Nephron progenitor cell (in vitro differentiated cells): ENCODE data around the gene FAM76A.
"Not testable (repeated sequence)": the region's sequence is repeated elsewhere in the genome, so short reads cannot be mapped to it uniquely, and the experiment has no call there.

Experiments
- DNase-seq: peaks from one replicate; pipeline ENCODE4 v3.0.0; 2021
- H3K27ac Mint-ChIP-seq: 2 replicates; pipeline ENCODE4 v1.8.0; 2021; ENCODE audit warnings: mild to moderate bottlenecking, moderate library complexity, mixed read lengths
- H3K27me3 Mint-ChIP-seq: 2 replicates; pipeline ENCODE4 v1.8.0; 2021; ENCODE audit warnings: mild to moderate bottlenecking, low read depth, mixed read lengths; ENCODE audit not compliant: poor library complexity
- H3K36me3 Mint-ChIP-seq: 2 replicates; pipeline ENCODE4 v1.8.0; 2021; ENCODE audit warnings: low read depth, mixed read lengths
- H3K4me1 Mint-ChIP-seq: 2 replicates; pipeline ENCODE4 v1.8.0; 2021; ENCODE audit warnings: mixed read lengths
- H3K4me3 Mint-ChIP-seq: 2 replicates; pipeline ENCODE4 v1.8.0; 2021; ENCODE audit warnings: mild to moderate bottlenecking, moderate library complexity, mixed read lengths
- H3K9me3 Mint-ChIP-seq: 2 replicates; pipeline ENCODE4 v1.8.0; 2021; ENCODE audit warnings: mild to moderate bottlenecking, moderate library complexity, mixed read lengths
- TF ChIP-seq, protein P1 (sequence below): fragments of 200-600 bp; sonication (generic); IDR thresholded peaks from 2 replicates; pipeline ENCODE4 v1.5.0; 2021; ENCODE audit warnings: antibody characterized with exemption

The FAM76A gene

DNA sequence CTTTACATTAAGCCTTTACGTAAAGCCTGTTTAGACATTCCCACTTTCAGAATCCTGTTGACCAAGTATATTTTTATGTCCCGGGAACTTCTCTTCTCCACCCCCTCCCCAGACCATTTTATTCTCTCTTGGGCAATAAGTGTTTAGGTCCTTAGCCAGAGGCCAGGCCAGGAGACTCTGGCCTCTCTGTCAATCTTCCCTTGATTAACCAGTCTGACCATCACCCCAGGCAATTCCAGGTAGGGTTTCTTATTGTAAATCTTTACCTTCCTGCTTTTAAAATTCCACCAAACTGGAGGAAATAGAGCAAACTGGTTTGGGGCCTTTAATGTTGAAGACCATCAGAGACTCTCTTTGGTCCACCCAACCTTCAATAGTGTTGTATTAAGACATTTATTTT is 41.6 kb upstream of the FAM76A start:
- Mint-ChIP-seq H3K36me3 (peaks cover 7% of the 10 kb centered on the region), H3K4me3 (no peak overlapping the region), H3K4me1 (peaks cover 19% of the 10 kb centered on the region), H3K27me3 (no peaks in the 10 kb centered on the region), H3K27ac (no peak overlapping the region), H3K9me3 (peaks cover 48% of the 10 kb centered on the region)
- DNase-seq: no peak
- TF ChIP-seq, protein P1, sequence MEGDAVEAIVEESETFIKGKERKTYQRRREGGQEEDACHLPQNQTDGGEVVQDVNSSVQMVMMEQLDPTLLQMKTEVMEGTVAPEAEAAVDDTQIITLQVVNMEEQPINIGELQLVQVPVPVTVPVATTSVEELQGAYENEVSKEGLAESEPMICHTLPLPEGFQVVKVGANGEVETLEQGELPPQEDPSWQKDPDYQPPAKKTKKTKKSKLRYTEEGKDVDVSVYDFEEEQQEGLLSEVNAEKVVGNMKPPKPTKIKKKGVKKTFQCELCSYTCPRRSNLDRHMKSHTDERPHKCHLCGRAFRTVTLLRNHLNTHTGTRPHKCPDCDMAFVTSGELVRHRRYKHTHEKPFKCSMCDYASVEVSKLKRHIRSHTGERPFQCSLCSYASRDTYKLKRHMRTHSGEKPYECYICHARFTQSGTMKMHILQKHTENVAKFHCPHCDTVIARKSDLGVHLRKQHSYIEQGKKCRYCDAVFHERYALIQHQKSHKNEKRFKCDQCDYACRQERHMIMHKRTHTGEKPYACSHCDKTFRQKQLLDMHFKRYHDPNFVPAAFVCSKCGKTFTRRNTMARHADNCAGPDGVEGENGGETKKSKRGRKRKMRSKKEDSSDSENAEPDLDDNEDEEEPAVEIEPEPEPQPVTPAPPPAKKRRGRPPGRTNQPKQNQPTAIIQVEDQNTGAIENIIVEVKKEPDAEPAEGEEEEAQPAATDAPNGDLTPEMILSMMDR: no peak

DNA sequence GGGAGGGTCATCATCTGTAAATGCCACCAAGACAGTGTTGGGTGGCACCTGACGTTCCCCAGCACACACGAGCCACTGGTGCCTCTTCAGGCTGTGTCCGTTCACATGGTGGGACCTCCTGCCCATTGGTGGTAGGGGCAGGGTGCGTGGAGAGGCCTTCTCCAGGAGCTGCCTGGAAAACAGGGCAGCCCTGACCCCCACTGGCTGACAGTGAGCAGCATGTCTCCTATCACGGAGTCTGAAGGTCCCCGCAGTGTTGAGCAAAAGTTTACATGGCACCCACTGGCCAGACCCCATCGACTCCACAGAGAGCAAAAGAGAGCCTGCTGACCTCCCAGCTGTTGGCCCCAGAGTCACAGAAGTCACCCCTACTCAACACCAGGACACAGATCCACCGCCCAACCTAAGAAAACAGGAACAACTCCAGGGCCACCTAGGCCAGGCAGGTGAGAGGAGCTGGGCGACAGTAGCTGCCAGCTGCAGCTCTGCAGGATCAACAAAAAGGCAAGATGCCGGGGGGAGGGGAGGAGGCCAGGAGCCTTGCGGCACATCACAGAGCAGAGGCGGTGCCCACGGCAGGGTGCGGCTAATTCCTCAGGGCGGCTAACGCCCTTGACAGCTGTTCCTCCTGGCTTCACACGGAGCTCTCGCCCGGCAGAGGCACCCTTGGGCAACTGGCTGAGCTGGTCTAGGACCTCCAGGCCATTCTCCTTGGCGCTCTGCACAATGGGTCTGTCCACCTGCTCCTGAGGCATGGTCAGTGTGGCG is 39.4 kb upstream of the FAM76A start:
- Mint-ChIP-seq H3K27ac (no peak overlapping the region), H3K27me3 (no peaks in the 10 kb centered on the region), H3K9me3 (peaks cover 32% of the 10 kb centered on the region), H3K4me3 (no peak overlapping the region), H3K36me3 (peaks cover 4% of the 10 kb centered on the region), H3K4me1 (peaks cover 24% of the 10 kb centered on the region)
- no peak for DNase-seq
- TF ChIP-seq, protein P1: no peak

DNA sequence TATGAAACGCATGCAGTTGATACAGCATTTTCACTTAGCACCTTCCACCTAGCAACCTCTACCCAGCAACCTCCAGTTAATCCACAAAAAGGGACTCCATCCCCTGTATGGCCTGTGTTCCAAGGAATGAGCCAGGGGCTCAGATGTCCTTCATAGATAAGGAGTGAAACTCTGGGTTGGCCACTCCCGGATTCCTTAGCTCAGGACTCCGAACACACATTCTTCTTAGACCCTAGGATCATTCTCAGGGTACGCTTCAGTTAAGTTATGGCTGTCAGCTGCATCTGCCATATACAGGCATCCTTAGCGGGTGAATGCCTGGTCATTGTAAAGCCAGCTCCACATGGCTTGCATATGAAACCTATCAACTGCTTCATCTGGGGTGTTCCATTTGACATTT is 37.9 kb upstream of the FAM76A start:
- TF ChIP-seq, protein P1: no peak
- peaks cover 24% of the 10 kb centered on the region for H3K4me1 Mint-ChIP-seq
- no peak overlapping the region for H3K4me3 Mint-ChIP-seq
- H3K9me3 Mint-ChIP-seq: peaks cover 26% of the 10 kb centered on the region
- no peak for DNase-seq
- no peaks in the 10 kb centered on the region for H3K36me3 Mint-ChIP-seq
- no peak overlapping the region for H3K27ac Mint-ChIP-seq
- no peaks in the 10 kb centered on the region for H3K27me3 Mint-ChIP-seq

DNA sequence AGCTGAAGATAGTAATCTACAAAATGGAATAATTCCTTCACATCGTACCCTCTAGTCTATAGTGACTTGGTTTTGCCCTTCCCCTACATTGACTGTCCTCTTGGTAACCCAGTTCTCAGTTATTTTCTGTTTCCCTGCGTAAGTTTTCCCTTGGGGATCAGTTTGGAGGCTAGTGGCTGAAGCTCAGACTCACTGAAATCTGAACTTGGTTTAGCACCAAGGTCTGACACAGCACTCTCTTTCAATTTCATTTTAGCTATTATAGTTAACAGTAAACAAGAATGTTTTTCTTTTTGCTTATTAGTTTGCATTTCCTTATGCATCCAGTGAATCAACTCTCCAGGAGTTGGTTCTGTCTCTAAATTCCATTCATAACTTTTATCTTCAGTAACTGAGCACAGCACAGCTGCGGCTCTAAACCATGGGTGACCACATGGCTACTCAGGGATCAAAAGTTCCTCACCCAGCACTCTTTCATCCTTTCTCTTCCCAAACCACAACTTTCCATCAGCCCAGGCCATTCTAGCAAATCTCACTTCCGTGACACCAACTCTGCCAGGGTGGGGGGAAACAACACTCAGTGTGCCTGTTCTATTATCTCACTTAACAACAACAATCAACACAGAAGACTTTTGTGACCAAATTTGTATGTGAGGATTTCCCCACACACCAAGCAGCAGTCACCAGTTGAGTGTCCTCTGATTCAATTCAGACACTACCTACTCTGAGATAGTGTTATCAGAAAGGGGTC is 36.2 kb upstream of the FAM76A start:
- Mint-ChIP-seq H3K4me3 (no peak overlapping the region), H3K4me1 (peaks cover 24% of the 10 kb centered on the region), H3K36me3 (no peaks in the 10 kb centered on the region), H3K27me3 (no peaks in the 10 kb centered on the region), H3K9me3 (peaks cover 21% of the 10 kb centered on the region), H3K27ac (no peak overlapping the region)
- DNase-seq: no peak
- TF ChIP-seq, protein P1: no peak

DNA sequence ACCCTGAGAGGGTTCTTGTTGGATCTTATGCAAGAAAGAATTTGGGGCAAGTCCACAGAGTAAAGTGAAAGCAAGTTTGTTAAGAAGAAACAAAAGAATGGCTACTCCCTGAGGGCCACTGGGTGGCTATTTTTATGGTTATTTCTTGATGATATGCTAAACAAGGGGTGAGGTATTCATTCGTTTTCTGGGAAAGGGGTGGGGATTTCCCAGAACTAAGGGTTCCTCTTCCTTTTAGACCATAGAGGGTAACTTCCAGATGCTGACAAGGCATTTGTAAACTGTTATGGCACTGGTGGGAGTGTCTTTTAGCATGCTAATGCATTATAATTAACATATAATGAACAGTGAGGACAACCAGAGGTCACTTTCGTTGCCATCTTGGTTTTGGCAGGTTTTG is 35.6 kb upstream of the FAM76A start:
- peaks cover 24% of the 10 kb centered on the region for H3K4me1 Mint-ChIP-seq
- no peaks in the 10 kb centered on the region for H3K27me3 Mint-ChIP-seq
- no peaks in the 10 kb centered on the region for H3K36me3 Mint-ChIP-seq
- H3K9me3 Mint-ChIP-seq: peaks cover 21% of the 10 kb centered on the region
- no peak overlapping the region for H3K4me3 Mint-ChIP-seq
- no peak overlapping the region for H3K27ac Mint-ChIP-seq
- no peak for DNase-seq
- TF ChIP-seq, protein P1: no peak

DNA sequence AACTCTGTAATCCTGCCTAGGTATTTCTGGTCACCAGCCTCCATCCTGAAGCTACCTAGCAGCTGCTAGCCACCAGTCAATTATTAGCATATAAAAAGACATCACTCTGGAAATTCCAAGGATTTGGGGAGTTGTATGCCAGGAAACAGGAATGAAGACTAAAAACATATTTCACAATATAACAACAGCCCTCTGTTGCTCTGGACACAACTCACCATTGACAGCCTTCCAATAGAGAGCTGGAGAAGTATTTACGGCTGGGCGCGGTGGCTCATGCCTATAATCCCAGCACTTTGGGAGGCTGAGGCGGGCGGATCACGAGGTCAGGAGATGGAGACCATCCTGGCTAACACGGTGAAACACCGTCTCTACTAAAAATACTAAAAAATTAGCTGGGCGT is 28.9 kb upstream of the FAM76A start:
- H3K27me3 Mint-ChIP-seq, H3K4me1 Mint-ChIP-seq, DNase-seq, H3K27ac Mint-ChIP-seq, H3K4me3 Mint-ChIP-seq, H3K36me3 Mint-ChIP-seq: not testable (repeated sequence)
- peaks cover 23% of the 10 kb centered on the region for H3K9me3 Mint-ChIP-seq
